GM18508 (cell line): ENCODE data around the gene SPDEF.

Experiments
- ATAC-seq: cut with Tn5 transposase; IDR thresholded peaks from one replicate; pipeline ENCODE4 v1.9.1; 2021; ENCODE audit warnings: moderate number of reproducible peaks; ENCODE audit not compliant: insufficient read depth, unreplicated experiment

Gene SPDEF

GRCh38 chr6:34530753-34531365 lies 25.3 kb downstream of the SPDEF start:
- ATAC-seq: no peak

- ATAC-seq: no peak
These were observed 26.3 kb downstream of the SPDEF start for GRCh38 chr6:34529665-34530327.

GRCh38 chr6:34528996-34529664 lies 27.0 kb downstream of the SPDEF start:
- ATAC-seq: no peak

GRCh38 chr6:34527751-34528670 lies 28.1 kb downstream of the SPDEF start:
- ATAC-seq: no peak

GRCh38 chr6:34526992-34527728 lies 29.0 kb downstream of the SPDEF start:
- ATAC-seq: no peak

GRCh38 chr6:34526241-34526972 lies 29.7 kb downstream of the SPDEF start:
- ATAC-seq: no peak

- no peak for ATAC-seq
These were observed 30.5 kb downstream of the SPDEF start for GRCh38 chr6:34525431-34526175.

- ATAC-seq: no peak
These were observed 31.2 kb downstream of the SPDEF start for GRCh38 chr6:34524971-34525370.

GRCh38 chr6:34524499-34524898 lies 31.6 kb downstream of the SPDEF start:
- no peak for ATAC-seq

GRCh38 chr6:34523441-34524206 lies 32.5 kb downstream of the SPDEF start:
- no peak for ATAC-seq

- no peak for ATAC-seq
These were observed 33.4 kb downstream of the SPDEF start for GRCh38 chr6:34522761-34523160.

GRCh38 chr6:34521463-34522285 lies 34.5 kb downstream of the SPDEF start:
- ATAC-seq: no peak

GRCh38 chr6:34520645-34521462 lies 35.3 kb downstream of the SPDEF start:
- no peak for ATAC-seq

- ATAC-seq: no peak
These were observed 36.0 kb downstream of the SPDEF start for GRCh38 chr6:34519971-34520644.

GRCh38 chr6:34518669-34519365 lies 37.3 kb downstream of the SPDEF start:
- no peak for ATAC-seq
